Tibial nerve (tissue), 4 donors: ENCODE results near the gene UBA6.

Experiments
- CTCF ChIP-seq, 5 experiments: fragments of 200-600 bp in 3 of 5; fragments of 450-650 bp in 2 of 5; sonication (generic) in 3 of 5; IDR thresholded peaks; one replicate each; pipeline ENCODE4 v1.5.1; 2016 to 2019; ENCODE audit warnings: antibody characterized with exemption in 5 of 5, mild to moderate bottlenecking in 3 of 5, moderate library complexity in 2 of 5
- EP300 ChIP-seq, 2 donors: sonication (generic); formaldehyde crosslinking; IDR thresholded peaks; one replicate each; pipeline ENCODE4 v1.6.1; 2017; ENCODE audit warnings: antibody characterized with exemption in 2 of 2, mild to moderate bottlenecking in 1 of 2
- POLR2A ChIP-seq, 2 donors: fragments of 450-650 bp; IDR thresholded peaks; one replicate each; pipeline ENCODE4 v1.6.1; 2017; ENCODE audit warnings: antibody characterized with exemption in 2 of 2, mild to moderate bottlenecking in 2 of 2, moderate library complexity in 2 of 2

DNA sequence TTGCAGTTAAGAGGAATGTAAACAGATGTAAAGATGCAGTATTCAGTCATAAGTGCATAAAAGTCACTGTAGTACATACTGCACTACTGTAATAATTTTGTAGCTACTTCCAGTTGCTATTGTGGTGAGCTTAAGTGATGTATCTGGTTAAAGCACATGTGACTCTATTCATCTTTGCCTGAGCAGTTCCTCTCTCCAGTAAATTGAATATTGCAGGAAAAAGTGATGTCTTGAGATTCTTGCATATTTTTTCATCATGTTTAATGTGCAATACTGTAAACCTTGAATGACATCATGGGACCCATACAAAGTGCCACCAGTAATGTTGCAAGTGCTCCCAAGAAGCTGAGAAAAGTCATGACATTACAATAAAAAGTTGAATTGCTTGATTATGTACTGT lies 9.6 kb downstream of the UBA6 start:
- TF ChIP-seq CTCF (IDR thresholded peaks at IDR 0.05), result no peak
- no peak for TF ChIP-seq POLR2A (IDR thresholded peaks at IDR 0.05)
- TF ChIP-seq EP300 (IDR thresholded peaks at IDR 0.05), result no peak
